ENCODE results near the gene GLI2.
A peak's percentile ranks its signal among the peaks of the same experiment; 100 is the strongest.

The GLI2 gene

GRCh38 chr2:120735746-120736170 is at the start of gene GLI2:
TSS of gene GLI2 (plus strand) at chr2:120735868. CDS start at chr2:120797321, 61,453 bp downstream.
- DNase-seq = peak in 1 of 2 donors; percentile 67

- no peak for DNase-seq
Measured at GRCh38 chr2:120685974-120686297, 49.7 kb upstream of the GLI2 start.

- no peak for DNase-seq
Measured at GRCh38 chr2:120686511-120687168, 49.0 kb upstream of the GLI2 start.

GRCh38 chr2:120687210-120687609 is 48.5 kb upstream of the GLI2 start:
- no peak for DNase-seq

- no peak for DNase-seq
Measured at GRCh38 chr2:120690521-120690920, 45.1 kb upstream of the GLI2 start.

- no peak for DNase-seq
Measured at GRCh38 chr2:120691410-120691809, 44.3 kb upstream of the GLI2 start.

GRCh38 chr2:120692691-120693090 is 43.0 kb upstream of the GLI2 start:
- DNase-seq = no peak

- DNase-seq = no peak
Measured at GRCh38 chr2:120693121-120693520, 42.5 kb upstream of the GLI2 start.

GRCh38 chr2:120694034-120694433 is 41.6 kb upstream of the GLI2 start:
- DNase-seq = no peak

GRCh38 chr2:120697471-120697870 is 38.2 kb upstream of the GLI2 start:
- no peak for DNase-seq

GRCh38 chr2:120699292-120699691 is 36.4 kb upstream of the GLI2 start:
- no peak for DNase-seq

- no peak for DNase-seq
Measured at GRCh38 chr2:120700659-120701058, 35.0 kb upstream of the GLI2 start.

- no peak for DNase-seq
Measured at GRCh38 chr2:120701096-120701495, 34.6 kb upstream of the GLI2 start.

GRCh38 chr2:120701499-120701898 is 34.2 kb upstream of the GLI2 start:
- DNase-seq = no peak

- DNase-seq = no peak
Measured at GRCh38 chr2:120702061-120702460, 33.6 kb upstream of the GLI2 start.

- no peak for DNase-seq
Measured at GRCh38 chr2:120702801-120703200, 32.9 kb upstream of the GLI2 start.

GRCh38 chr2:120703330-120703994 is 32.2 kb upstream of the GLI2 start:
- DNase-seq = no peak

GRCh38 chr2:120704696-120705095 is 31.0 kb upstream of the GLI2 start:
- no peak for DNase-seq

- DNase-seq = no peak
Measured at GRCh38 chr2:120707816-120708215, 27.9 kb upstream of the GLI2 start.

- DNase-seq = no peak
Measured at GRCh38 chr2:120708944-120709607, 26.6 kb upstream of the GLI2 start.

GRCh38 chr2:120709608-120710041 is 26.0 kb upstream of the GLI2 start:
- DNase-seq = no peak

- no peak for DNase-seq
Measured at GRCh38 chr2:120710256-120710655, 25.4 kb upstream of the GLI2 start.

- no peak for DNase-seq
Measured at GRCh38 chr2:120711694-120712093, 24.0 kb upstream of the GLI2 start.

GRCh38 chr2:120712180-120712681 is 23.4 kb upstream of the GLI2 start:
- DNase-seq = no peak

Data from stimulated activated CD4-positive, alpha-beta T cell treated with anti-CD3 and anti-CD28 coated beads, Interleukin-2, amount 100 ng/mL, for 24 hours (primary cell).